GM18520 (cell line): ENCODE measurements around the gene TMC1.
"Not testable (repeated sequence)": the region's sequence is repeated elsewhere in the genome, so short reads cannot be mapped to it uniquely, and the experiment has no call there.

Source experiments
- ATAC-seq: cut with Tn5 transposase; IDR thresholded peaks from one replicate; pipeline ENCODE4 v1.9.1; 2021; ENCODE audit not compliant: unreplicated experiment

TMC1 gene

DNA sequence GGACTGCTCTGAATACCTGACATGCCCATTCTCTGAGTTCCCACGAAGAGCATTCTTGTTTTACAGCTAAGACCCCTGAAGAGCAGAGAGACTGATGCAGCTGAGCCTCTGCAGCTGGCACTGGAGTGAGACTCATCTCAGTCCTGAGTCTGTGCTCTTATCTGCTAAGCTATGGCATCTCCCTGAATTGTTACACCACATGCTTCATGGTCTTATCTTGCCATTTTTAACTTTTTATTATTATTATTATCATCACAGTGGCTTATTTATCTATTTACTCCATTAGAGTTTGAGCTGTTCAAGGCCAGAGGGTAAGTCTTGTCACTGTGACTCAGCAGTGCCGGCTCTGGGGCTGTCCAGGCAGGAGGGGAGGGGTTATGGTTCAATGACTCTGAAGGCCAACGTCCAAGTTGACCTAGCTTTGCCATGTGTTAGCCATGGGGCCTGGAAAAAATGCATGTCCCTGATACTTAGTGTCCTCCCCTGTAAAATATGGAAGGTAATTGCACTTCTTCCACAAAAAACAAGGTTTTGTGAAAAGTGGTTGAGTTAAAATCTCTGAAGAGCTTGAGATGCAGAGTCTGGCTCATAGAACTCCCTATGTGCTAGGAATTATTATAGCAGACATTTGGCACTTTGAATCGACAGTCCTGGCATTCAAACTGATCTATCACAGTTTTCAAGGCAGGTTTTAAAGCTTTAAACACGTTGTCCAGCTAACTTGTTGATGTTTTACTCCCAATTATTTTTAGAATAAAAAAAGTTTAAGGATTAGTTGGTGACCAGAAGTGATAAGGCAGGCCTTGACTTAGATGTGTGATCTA, 336.9 kb downstream of the TMC1 start:
- no peak for ATAC-seq

DNA sequence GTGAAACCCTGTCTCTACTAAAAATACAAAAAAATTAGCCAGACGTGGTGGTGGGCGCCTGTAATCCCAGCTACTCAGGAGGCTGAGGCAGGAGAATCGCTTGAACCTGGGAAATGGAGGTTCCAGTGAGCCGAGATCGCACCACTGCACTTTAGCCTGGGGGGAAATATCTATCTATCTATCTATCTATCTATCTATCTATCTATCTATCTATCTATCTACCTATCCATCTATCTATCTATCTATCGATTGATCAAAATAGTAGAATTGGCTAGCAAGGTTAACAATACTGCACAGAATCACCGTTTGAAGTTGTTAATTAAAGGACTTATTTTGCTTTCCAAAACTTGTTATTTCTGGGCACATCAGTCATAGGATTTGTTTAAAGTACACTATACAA, 341.4 kb downstream of the TMC1 start:
- ATAC-seq = not testable (repeated sequence)

DNA sequence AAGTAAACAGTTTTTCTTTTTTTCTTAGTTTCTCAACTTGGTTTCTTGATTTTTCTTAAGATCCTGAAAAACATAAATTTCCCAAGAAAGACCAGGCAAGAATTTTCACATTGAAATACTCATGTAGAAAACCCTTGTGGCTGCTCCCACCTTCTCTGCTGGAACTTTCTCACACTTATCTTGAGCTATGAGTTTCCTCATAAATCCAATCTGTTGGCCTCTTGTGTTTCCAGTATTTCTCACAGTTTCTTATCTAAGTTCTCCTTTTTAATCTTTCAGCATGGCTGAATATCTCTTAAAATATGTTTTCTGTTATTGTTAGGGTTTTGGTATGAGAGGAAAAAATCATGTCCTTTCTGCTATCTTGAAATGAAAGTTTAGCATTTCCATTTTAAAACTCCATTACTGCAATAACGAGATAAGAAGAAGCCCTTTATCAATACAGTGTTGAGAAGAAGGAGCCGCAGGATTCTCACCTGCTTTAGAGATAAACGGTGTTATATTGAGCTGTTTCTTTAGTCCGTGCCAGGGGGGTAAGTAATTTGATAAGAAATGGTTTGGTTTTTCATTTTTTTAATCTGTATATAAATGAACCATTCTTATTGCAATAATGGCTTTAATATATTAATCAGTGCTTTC, 342.2 kb downstream of the TMC1 start:
- no peak for ATAC-seq

DNA sequence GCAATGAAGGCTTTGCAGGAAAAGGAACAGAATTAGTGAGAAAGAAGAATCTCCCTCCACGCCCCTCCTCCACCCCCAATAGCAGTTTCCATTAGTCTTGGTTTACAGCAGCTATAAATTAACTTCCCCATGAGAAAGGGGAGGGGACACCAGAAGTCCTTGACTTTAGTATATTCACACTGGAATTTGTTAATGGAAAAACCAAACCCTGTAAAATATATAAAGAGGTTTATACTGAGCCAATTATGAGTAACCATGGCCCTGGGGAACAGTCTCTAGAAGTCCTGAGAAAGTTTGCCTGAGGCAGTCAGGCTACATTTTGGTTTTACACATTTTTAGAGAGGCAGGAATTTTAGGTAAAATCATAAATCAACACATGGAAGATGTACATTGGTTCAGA, 342.9 kb downstream of the TMC1 start:
- ATAC-seq = no peak

DNA sequence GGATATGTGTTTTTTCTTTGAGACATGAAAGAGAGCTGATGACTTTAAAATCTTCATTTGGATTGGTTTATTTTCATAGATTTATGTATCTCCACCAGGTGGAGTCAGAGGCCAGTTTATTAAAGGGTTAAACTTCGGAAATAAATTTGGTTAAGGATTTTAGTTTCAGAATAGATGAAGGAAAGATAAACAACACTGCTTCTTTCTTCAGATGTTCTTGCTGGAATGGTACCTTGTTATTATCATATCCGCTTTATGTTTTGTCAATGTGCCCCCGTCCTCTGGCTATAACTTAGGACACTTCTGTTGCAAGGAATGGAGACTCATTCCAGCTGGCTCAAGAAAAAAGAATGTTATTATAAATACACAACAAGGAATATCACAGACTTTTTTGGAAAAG, 350.3 kb downstream of the TMC1 start:
- ATAC-seq = no peak

DNA sequence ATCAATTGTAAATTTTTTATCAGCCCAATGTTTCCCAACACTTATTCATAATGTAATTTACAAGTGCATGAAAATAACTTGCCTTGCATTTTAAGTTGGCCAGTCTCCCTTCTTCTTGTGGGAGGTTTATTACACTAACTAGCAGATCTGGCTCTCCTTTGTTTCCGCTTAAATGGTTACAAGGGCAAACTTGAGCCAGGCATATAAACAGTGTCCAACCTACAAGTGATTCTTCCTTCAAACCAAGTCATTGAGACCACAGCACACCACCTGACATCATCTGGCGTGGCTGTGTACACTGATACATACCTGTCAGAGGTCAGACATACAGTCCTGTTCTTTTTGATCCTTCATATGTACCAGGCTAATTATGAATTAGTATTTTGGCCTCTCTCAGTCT, 351.3 kb downstream of the TMC1 start:
- ATAC-seq = no peak

DNA sequence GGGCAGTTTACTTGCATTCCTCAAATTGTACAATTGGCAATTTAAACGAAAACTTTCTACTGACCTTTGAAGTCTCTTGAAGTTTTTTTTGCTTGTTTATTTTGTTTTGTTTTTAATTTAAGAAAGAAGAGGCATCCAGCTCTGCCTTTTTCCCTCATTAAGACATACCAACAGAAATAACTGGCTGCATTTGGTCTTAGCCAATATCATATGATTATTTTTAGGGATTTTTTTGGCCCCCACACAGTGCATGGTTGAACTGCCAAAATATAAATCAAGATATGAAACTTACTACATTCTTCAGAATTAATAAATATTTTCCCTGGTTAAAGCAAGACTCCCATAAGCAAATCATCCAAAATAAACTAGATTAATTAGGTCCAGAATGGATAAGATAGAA, 352.0 kb downstream of the TMC1 start:
- ATAC-seq = no peak

DNA sequence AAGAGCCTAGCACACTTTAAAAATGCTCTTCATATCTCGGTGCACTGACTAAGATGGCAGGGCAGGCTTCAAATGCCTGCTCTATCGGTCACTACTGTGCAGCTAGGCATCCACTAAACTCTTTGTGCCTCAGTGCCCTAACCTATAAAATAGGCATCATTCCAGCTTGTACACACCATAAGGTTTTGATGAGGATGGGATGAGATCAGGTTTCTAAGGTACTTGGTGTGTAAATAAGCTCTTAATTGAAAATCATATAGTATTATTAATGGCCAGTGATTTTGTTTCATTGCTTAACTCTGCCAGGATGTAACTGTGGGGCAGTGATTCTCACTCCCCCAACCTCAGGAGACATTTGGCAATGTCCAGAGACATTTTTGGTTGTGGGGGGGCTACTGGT, 352.9 kb downstream of the TMC1 start:
- ATAC-seq = no peak

DNA sequence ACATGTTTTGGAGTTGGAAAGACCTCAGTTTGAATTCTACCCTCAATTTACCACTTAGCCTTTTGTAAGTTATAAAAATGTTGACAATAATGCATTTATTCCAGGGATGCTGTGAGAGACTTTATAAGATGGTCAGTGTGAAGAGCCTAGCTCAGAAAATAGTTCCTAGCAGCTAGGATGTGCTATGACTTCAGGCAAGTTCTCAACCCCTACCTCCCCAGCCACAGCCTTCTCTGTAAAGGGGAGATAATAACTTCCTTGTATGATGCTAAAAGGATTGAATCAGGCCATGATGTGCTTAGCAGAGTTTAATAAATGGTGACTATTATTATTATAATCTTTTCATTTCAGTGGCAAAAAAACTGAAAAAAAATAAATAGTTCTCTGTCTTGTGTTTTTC, 353.8 kb downstream of the TMC1 start:
- no peak for ATAC-seq

DNA sequence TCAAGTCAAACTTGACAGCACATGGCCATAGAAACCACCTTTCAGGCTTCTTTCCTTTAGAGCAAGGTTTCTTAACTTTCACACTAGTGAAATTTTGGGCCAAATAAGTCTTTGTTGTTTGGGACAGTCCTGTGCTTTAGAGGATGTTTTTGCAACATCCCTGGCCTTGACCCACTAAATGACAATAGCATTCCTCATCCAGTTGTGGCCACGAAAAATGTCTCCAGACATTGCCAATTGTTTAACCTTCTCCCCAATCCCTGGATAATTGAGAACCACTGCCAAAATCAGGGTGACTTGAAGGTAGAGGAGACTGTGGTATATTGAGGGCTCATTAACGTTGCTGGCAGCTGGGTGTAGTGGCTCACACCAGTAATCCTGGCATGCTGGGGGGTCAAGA, 359.4 kb downstream of the TMC1 start:
- ATAC-seq = no peak

DNA sequence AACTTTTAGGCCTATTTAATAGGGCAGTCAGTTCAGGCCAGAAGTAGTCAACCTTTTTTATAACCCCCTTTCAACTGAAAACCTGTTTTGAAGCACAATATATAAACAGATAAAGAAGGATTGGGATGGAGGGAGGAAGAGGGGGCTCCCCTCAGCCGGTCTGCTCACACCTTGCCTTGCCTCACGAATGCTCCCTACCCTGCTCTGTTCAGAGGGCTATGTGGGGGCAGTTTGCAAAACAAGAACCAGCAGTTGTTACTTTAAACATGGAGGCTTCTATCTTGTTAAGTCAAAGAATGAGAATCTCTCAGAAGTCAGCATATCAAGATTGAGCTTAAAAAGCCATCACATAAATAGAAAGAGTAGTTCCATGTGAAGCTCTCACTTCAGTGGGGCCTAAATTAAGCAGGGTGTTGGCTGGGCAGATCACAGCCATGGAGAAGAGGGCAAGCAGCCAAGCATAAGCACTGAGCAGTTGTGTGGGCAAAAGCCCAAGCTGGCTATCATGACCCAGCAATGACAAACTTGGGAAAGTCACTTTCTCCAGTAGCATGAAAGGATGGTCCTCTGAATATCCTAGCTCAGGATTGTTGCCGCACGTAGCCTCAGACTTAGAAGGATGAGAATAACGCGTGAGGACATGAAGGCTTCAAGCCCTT, 360.8 kb downstream of the TMC1 start:
- ATAC-seq = no peak

DNA sequence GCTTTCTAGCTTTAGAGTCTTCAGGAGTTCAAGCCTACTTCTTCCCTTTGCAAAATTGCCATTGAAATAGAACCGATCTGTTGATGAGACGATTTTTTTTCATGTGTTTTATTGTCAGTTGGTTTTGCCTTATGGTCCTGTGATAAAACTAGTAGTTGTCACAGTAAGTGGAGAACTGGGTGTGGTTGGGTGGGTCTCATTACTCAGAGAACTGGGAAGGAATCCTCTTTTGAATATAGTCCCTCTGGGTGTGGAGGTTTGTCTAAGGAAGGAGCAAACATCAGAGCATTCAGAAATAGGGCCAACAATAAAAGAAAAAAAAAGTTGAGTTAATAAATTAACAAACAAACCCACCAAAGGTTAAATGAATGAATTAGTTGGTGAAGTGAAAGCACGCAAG, 362.5 kb downstream of the TMC1 start:
- no peak for ATAC-seq

DNA sequence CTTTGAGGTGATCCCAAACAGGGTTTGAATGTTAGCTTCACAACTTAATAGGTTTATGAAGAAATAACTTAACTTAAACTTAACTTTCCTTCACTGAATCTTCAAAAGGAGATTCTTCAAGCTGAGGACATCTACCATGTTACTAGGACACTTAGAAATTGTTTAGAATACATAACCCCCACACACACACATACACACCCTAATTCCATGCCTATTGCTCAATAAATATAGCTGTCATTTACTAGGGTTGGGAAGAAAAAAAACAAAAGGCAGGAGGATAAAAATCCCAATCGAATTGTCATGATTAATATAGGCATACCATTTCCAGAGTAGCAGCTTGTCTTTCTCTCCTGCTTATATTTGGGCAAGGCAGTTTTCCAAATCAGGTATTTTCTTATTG, 363.1 kb downstream of the TMC1 start:
- no peak for ATAC-seq
